ENCODE results near the gene DHRS7B.
"Not testable (repeated sequence)": the region's sequence is repeated elsewhere in the genome, so short reads cannot be mapped to it uniquely, and the experiment has no call there.

Gene DHRS7B

DNA sequence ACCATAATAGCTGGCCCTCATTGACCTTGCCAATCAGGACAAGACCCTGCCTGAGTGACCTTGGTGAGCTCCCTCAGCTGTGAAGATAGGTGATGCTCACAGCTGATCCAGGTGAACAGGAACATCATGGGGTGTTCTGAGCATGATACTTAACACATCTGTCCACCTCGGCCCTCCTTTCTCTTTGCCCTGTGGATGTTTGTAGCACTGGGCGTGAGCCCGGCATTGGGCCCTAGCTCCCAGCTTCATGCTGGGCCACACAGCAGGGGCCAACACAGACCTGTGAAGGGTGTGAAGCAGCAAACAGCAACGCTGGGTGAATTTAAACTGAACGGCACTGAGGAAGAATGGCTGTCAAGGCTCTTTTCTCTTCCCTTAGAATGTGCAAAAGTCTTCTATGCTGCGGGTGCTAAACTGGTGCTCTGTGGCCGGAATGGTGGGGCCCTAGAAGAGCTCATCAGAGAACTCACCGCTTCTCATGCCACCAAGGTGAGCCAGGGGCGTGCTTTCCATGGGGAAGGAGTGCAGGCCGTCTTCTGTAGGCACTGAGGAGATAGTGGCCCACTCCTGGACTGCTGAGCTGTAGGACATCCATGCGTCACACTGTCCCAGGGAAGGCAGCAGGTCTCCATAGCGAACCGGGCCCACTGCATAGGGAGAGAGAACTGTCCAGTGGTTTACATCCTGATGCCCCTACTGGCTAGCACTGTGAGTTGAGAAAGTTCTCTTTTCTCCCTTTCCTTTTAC lies 51.3 kb downstream of the DHRS7B start:
- DNase-seq (ENCODE audit: low read depth): no peak

DNA sequence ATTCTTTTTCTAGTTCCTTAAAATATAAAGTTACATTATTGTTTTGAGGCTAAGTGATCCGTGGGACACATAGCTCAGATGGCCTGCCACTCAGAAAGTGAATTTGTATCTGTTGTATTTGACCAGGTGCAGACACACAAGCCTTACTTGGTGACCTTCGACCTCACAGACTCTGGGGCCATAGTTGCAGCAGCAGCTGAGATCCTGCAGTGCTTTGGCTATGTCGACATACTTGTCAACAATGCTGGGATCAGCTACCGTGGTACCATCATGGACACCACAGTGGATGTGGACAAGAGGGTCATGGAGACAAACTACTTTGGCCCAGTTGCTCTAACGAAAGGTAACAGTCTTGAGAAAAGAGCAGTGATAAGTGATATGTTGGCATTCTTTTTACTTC lies 56.7 kb downstream of the DHRS7B start:
- no peak for DNase-seq (ENCODE audit: low read depth)

DNA sequence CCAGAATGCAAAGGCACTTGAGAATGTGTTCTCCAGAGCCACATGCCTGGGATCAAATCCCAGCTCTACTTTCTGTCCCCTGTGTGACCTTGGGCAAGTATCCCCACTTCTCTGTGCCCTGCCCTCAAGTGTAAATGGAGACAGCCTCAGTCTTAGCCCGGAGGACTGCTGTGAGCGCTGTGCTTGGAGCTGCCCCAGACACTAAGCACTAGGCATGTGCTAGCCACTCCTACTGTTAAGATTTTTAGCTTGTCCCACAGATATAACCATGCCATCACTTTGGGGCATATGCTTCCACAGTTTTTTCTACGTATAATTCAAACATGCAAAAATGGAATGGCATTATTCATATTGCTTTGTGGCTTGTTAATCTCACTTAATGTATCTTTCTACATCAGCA lies 57.8 kb downstream of the DHRS7B start:
- DNase-seq (ENCODE audit: low read depth): no peak

DNA sequence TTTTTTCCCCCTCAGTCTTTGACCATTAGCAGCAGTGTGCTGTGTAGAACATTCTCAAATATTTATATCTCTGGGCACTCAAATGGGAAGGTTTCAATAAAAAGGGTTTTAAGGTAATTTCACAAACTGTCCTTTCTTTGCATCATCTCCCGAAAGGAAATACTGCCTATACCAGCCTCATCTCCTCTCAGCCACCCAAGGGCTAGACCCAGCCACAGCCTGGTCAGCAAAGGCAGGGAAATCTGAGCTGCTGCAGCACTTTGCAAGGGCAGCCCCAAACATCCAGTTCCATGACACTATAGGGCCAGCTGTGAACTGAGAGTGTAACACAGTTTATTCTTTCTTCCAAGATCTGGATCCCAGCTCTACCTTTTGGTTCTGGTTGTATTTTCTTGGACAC lies 58.3 kb downstream of the DHRS7B start:
- no peak for DNase-seq (ENCODE audit: low read depth)

DNA sequence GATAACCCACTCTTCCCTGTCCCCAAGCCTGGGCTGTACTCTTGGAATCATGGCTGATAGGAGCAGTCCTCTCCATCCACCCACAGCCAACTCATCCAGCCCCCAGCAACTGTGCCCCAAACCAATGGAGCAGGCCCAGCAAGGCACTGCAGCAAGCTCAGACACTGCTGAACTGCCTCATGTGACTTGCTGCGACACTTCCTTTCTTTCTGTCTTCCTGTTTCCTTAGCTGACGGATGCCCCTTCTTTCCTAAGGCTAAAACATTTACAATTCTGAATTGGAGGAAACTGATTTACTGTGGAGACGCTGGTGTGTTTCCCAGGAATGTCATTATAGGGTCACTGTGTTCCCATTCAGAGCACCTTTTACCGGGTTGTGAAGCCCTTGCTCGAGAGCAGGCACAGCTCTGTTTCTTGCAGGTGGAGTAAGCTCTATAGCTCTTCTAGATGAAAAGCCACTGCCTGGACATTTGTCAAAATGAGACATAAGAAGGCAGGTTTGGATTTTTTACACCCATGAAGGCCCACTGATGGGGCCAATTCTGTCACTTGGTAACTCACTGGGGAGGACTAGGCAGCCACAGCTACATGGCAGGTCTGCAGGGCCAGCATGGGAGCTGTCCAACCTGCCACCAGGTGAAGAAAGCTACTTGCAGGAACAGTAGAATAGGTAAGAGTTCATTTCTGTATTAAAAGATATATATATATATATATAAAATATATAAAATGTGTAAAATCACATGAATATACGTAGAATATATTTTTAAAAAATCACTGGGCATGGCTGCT lies 59.8 kb downstream of the DHRS7B start:
- no peak for DNase-seq (ENCODE audit: low read depth)

DNA sequence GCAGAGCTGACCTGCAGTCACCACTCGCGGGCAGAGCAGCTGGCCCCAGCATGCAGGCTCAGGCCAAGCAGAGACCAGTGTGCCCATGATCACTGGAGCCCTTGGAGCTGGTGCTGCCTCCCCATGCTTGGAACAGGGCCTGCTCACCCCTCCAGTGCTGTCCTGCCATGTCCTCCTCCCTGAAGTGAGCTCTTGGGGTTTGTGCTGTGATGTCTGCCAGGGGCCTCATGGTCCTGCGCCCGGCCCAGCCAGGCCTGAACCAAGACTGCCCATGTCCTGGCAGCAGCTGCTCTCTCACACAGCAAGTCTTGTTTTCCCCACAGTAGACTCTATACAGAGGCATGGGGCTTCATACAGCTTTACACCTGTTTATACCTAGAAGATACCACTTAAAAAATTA lies 62.6 kb downstream of the DHRS7B start:
- DNase-seq (ENCODE audit: low read depth): no peak

DNA sequence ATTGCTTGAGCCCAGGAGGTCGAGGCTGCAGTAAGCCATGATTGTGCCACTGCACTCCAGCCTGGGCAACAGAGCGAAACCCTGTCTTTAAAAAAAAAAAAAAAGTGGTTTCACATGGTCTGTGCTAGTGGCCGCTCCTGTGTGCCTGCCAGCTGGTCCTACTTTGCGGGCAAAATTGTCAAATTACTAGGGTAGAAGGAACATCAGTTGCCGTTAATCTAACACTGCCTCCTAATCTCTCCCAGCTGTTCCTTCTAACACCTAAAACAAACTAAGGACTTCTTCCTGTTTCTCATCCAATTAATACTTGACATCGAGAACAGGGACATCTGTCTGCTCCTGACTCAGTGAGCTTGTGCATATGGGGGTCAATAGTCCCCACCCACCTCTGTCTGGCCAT lies 63.3 kb downstream of the DHRS7B start:
- DNase-seq (ENCODE audit: low read depth): no peak

DNA sequence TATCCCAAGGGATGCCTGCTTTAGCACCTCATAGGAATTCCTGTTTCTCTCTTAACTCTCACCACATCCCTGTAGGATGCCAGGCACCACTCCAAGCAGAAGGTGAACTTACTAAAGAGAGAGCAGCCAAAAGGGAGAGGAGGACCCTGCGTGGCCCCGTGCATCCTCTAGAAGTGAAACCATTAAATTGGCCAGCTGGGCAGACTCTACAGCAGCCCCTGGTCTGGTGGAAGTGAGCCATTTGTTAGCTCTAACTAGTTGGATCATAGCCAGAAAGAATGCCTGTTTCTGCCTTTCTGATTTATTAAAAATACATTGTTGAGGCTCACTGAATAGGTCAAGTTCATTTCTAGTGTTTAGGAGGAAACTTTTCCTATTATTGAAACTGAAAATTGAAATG lies 64.9 kb downstream of the DHRS7B start:
- DNase-seq (ENCODE audit: low read depth): no peak

DNA sequence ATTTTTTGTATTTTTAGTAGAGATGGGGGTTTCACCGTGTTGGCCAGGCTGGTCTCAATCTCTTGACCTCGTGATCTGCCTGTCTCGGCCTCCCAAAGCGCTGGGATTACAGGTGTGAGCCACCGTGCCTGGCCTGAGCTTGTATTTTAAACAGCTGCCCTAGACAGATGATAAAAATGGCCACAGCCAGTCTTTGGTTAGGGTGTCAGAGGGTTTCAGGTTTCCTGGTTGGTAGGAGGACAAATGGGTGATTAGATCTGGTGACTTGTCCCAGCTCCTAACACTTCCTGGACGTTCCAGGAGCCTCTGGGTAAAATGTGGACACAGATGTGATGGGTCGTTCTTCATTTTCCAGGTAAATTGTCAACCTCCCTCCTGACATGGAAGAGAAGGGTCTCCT lies 65.7 kb downstream of the DHRS7B start:
- DNase-seq (ENCODE audit: low read depth): not testable (repeated sequence)

DNA sequence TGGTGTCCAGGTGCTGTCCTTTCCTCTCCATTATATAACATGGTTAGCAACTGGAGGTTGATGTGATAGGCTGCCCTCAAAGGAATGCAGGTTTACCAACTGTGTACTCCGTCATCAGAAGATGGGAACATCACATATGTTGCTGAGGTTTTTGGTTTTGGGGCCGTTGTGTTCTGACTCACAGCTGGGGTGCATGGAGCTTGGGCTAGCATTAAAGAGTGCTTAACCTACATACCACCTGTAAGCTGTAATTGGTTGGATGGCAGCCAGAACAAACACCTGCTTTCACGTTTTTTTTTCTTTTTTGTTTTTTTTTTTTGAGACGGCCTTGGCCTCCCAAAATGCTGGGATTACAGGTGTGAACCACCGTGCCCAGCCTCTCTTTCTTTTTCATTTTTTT lies 66.3 kb downstream of the DHRS7B start:
- DNase-seq (ENCODE audit: low read depth): no peak

DNA sequence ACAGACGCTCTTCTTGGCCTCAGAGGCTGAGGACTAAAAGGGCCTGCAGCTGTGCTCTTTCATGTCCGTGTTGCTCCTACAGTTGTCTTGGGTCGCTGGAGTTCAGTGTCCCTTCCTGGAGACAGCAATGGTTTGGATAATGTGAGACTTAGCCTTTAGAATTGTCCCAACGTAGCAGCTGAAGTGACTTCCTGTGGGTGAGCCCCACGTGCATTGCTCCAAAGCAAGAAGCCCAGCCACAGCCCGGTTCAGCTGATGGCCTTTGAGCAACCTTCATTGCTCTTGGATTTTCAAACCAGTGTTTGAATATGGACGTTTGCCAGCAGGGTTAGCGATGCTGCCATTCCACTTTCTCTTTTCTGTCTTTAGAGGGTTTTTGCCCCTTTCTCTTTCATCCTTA lies 67.5 kb downstream of the DHRS7B start:
- no peak for DNase-seq (ENCODE audit: low read depth)

DNA sequence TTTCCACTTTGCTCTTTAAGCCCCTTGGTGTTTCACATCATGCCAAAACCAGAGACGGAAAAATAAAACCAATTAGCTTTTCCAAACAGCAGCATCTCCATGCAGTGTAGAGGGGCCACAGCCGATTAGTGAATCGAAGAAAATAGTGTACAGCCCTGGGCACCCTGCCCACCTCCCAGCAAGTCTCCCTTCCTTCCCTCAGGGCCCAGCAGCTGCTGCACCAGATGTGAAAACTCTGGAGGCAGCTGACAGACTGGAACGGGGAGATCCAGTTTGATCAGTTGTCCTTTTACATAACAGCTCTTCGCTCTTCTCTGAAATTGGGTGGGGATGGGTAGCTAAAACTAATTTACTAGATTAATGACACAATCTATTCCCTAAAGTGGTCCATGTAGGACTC lies 67.9 kb downstream of the DHRS7B start:
- DNase-seq (ENCODE audit: low read depth): no peak

DNA sequence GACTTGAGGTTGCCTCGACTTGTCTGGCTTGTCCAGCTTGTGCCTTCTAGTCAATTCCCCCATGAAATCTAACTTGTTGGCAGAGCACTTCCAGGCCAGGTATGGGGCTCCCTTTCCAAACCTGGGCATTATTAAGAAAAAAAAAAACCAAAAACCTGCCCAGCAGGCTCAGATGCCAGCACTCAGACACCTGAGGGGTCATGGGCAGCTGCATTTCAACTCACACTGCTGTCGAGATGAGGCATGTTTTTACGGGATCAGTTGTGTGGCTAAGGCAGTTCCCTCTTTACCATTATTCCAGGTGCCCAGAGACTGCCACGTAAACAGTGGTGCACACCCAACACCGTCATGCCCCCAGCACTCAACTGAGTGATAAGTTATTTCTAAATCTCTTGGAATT lies 69.4 kb downstream of the DHRS7B start:
- no peak for DNase-seq (ENCODE audit: low read depth)

DNA sequence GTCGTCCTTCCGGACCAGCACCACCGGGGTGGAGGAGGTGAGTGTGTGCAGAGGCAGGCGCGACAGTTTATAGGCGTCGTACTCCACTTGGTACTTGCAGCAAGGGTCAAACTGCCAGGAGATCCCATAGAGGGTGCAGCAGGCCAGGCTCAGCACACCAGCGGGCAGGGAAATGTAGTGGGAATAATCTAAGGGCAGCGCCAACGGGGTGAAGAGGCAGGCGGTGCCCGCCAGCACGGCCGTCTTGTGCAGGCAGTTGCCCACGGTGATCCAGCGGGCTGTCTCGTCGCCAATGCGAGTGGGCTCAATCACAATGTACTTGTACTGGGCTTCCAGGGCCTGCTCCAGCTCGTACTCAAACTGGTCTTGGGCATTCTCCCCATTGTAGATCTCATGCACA lies 71.6 kb downstream of the DHRS7B start:
- DNase-seq (ENCODE audit: low read depth): no peak

DNA sequence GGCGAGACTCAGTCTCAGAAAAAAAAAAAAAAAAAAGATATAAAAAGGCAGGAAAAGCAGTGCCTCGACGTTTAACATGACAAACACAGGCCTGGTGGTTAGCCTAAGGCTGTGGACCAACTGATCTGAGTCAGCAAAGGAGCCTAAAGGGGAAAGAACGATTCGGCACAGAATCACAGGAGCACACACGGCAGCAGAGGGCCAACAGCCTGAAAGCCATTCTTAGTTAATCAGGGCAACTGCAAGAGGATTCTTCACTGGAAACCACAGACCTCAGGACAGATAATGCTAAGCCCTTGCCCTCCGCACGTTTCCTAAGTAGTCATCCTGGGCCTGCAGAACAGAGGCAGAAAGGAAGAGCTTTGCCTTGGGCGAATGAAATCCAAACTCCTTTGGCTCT lies 72.5 kb downstream of the DHRS7B start:
- DNase-seq (ENCODE audit: low read depth): no peak

DNA sequence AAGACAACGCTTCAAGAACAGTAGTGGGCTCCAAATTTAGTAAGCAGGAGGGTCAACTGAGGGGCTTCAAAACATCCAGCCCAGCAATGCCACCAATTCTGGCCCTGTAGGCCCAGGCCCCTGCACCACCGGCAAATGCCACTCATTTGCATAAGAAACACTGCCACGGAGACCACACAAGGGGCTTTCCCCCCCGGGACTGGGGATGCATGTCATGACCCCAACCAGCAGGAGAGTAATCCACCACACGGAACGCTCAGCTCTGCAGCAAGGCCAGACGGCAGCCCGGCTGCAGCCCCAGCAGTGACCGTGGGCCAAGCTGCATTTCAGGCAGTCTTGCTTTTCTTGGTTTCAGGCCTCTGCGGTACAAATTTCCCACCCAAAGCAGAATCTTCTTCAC lies 73.1 kb downstream of the DHRS7B start:
- no peak for DNase-seq (ENCODE audit: low read depth)

DNA sequence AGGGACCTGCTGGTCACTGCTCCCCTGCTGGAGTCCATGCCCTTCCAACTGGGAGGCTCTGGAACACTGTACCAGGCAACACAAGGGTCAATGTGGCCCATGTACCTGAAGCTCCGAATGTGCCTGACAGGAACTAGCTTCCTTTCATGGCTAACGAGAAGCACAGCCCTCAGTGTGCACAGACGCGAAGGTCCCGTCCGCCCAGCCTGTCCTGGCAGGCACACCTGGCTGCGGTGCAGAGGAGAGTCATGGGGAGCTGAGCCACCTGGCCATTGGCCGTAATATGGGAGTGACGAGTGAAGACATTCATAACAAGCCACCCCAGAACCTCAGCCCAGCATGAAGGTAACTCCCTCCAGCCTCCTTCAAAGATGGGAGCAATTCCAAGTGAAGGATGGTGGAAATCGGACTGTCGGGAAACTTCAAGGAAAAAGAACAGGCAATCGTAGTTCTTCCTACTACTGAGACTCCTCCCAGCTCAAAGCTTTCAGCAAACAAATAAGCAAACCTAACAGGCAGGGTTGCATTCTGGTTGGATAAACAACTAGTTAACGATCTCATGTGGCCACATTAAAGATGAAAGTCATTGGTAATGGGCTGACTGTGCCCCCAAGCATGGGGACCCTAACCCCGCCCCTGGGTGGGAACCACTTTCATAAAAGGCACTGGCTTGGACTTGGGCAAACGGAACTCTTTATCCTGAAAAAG lies 74.0 kb downstream of the DHRS7B start:
- DNase-seq (ENCODE audit: low read depth): no peak

DNA sequence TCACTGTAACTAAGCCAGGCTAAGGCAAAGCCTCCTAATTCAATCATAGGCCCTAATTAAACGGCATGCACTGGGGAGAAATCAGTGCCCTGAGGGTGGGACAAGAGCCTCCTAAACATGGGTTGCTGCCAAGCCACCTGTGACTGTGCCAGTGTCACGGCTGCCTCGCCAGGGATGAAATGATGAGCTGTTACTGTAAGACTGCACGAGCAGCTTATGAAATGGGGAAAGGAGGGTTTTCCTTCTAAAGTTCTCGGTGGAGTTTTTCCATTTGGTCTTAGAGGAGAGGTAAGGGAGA lies 74.5 kb downstream of the DHRS7B start:
- DNase-seq (ENCODE audit: low read depth): no peak

DNA sequence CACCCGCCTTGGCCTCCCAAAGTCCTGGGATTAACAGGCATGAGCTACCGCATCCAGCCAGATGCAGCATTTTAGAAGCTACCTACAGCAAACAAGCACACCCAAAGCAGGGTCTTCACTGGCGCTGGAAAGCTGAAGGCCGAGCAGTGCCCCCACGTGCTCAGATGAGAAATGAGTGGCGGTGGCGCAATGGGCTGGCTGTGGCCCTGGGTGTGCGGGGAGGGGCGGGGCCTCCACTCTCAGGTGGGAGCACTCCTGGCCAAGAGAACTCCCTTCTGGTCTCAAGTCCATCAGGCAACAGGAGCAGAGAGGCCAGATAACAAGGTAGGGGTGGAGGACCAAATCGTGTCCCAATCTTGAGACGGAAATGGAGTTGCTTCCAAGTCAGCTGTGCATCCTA lies 75.1 kb downstream of the DHRS7B start:
- no peak for DNase-seq (ENCODE audit: low read depth)

DNA sequence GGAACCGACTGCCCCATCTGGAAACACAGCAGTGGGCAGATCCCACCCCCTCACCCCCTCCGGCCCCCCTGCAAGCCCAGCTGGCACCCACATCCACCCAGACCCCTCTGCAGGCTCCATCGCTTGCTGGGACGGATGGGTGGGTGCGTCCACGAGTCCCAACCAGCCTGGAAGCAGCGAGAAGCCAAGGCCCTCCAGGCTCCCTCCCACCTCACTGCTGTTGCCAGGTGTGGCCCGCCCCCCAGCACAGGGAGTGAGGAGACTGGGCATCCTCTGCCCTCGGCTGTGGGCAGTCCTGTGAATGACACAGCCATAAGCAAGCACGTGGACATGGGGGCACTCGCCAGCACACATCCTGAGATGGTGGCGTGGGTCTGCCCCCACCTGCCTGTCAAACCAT lies 75.7 kb downstream of the DHRS7B start:
- DNase-seq (ENCODE audit: low read depth): no peak

DNA sequence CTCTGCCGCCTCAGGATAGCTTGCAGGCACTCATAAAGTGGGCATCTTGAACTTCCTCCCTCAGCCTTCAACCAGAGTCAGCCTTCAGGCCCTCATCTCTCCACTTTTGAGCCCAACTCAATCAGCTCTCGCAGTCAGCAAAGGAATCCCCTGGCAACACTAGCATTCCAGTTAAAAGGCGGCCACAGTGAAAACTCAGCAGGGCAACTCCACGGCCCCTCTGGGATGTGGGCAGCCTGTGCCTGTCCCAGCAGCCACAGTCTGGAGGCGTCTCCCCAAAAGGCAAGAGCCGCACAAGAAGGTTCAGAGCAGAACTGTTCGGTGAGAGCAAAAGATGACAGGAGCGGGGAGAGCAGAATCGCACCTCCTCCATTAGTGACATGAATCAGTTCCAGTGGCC lies 78.2 kb downstream of the DHRS7B start:
- DNase-seq (ENCODE audit: low read depth): no peak

DNA sequence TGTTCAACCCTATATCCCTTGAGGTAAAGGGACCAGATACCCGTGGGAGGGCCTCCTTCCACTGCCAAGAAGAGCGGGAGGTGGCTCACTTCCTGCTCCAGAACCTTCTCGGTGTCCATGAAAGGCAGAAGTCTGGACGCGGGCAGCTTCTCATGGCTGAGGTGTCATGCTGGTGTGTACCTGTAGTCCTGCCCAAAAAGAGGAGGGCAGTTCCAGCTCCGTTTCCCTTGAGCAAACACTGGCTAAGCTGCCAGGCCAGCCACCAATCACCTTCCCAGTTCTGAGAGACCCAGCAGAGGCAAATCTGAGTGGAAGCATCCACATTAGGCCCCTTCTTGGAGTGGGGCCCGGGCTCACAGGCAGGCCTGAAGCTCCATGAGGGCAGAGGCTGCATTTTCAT lies 81.6 kb downstream of the DHRS7B start:
- DNase-seq (ENCODE audit: low read depth): no peak

DNA sequence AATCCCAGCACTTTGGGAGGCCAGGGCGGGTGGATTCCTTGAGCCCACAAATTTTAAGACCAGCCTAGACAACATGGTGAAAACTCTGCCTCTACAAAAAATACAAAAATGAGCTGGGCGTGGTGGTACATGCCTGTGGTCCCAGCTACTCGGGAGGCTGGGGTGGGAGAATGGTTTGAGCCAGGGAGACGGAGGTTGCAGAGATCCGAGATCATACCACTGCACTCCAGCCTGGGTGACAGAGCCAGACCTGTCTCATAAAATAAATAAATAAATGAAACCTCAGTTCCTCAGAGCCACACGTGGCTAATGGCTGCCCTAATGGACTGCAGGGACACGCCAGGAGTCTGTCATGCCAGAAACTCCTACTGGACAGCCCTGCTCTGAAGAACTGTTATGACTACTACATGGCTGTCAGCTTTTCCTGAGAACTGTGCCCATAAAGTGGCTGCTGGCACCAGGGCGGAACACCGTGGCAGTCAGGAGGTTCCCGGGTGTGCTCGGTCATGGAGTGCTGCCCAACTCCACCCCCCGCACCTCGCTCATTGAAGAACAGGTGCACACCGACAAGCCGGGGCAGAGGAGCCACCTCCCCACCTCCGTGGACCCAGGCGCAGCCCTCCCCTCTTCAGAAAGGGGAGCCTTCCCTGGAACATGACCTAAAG lies 82.9 kb downstream of the DHRS7B start:
- no peak for DNase-seq (ENCODE audit: low read depth)

All from stimulated activated CD4-positive, alpha-beta T cell treated with anti-CD3 and anti-CD28 coated beads, Interleukin-2, amount 100 ng/mL, for 4 hours (primary cell).